ENCODE results near the gene PPFIA4.

PPFIA4 gene

GRCh38 chr1:203028067-203028783 lies 1.9 kb downstream of the PPFIA4 start:
- CTCF ChIA-PET = interaction anchor here (0.6 to 2.3 kb wide), 5 partner anchors 11 to 806 kb away, joined by 3 to 16 read pairs (median 4); no protein-coding TSS in a partner anchor
- no peak overlapping the region for H3K27ac ChIP-seq
- POLR2A ChIA-PET (ENCODE audit: low non-redundant PET) = no interaction called here
- TF ChIP-seq CTCF (conservative IDR thresholded peaks at IDR 0.05; ENCODE audit: low read depth) = no peak
- no peak for DNase-seq (ENCODE audit: low spot score)

- CTCF ChIA-PET = interaction anchor here (0.6 to 2.4 kb wide), 7 partner anchors 10 to 807 kb away, joined by 4 to 20 read pairs (median 5); no protein-coding TSS in a partner anchor
- no peak for DNase-seq (ENCODE audit: low spot score)
- TF ChIP-seq CTCF (conservative IDR thresholded peaks at IDR 0.05; ENCODE audit: low read depth) = no peak
- no peak overlapping the region for H3K27ac ChIP-seq
- POLR2A ChIA-PET (ENCODE audit: low non-redundant PET) = interaction anchor here (0.6 kb wide), 1 partner anchor 30 kb away, joined by 4 read pairs; no protein-coding TSS in a partner anchor
These were observed 2.7 kb downstream of the PPFIA4 start for GRCh38 chr1:203028784-203029553.

- CTCF ChIA-PET = interaction anchor here (2.4 kb wide), 1 partner anchor 8 kb away, joined by 20 read pairs; no protein-coding TSS in a partner anchor
- POLR2A ChIA-PET (ENCODE audit: low non-redundant PET) = no interaction called here
- no peak overlapping the region for H3K27ac ChIP-seq
- DNase-seq (ENCODE audit: low spot score) = no peak
- TF ChIP-seq CTCF (conservative IDR thresholded peaks at IDR 0.05; ENCODE audit: low read depth) = no peak
These were observed 5.2 kb downstream of the PPFIA4 start for GRCh38 chr1:203031467-203031866.

- CTCF ChIA-PET = interaction anchor here (0.6 to 4.1 kb wide), 4 partner anchors 85 to 353 kb away, joined by 3 to 21 read pairs (median 7); no protein-coding TSS in a partner anchor
- no peak for TF ChIP-seq CTCF (conservative IDR thresholded peaks at IDR 0.05; ENCODE audit: low read depth)
- H3K27ac ChIP-seq = no peak overlapping the region
- DNase-seq (ENCODE audit: low spot score) = no peak
- POLR2A ChIA-PET (ENCODE audit: low non-redundant PET) = no interaction called here
These were observed 7.0 kb downstream of the PPFIA4 start for GRCh38 chr1:203033287-203033686.

GRCh38 chr1:203033917-203034316 lies 7.6 kb downstream of the PPFIA4 start:
- no peak for DNase-seq (ENCODE audit: low spot score)
- POLR2A ChIA-PET (ENCODE audit: low non-redundant PET) = no interaction called here
- TF ChIP-seq CTCF (conservative IDR thresholded peaks at IDR 0.05; ENCODE audit: low read depth) = no peak
- no peak overlapping the region for H3K27ac ChIP-seq
- CTCF ChIA-PET = interaction anchor here (0.6 to 4.1 kb wide), 7 partner anchors 23 to 235 kb away, joined by 3 to 21 read pairs (median 5); no protein-coding TSS in a partner anchor

- no peak for DNase-seq (ENCODE audit: low spot score)
- TF ChIP-seq CTCF (conservative IDR thresholded peaks at IDR 0.05; ENCODE audit: low read depth) = no peak
- CTCF ChIA-PET = interaction anchor here (0.6 to 4.1 kb wide), 11 partner anchors 23 to 1884 kb away, joined by 3 to 21 read pairs (median 4); no protein-coding TSS in a partner anchor
- POLR2A ChIA-PET (ENCODE audit: low non-redundant PET) = no interaction called here
- no peak overlapping the region for H3K27ac ChIP-seq
These were observed 8.3 kb downstream of the PPFIA4 start for GRCh38 chr1:203034422-203035110.

Measured in RWPE1 (cell line).